GM21576 (cell line): ENCODE data around the gene GALNT2.

Experiments
- ATAC-seq: cut with Tn5 transposase; IDR thresholded peaks from one replicate; pipeline ENCODE4 v1.9.1; 2021; ENCODE audit warnings: mild to moderate bottlenecking, moderate library complexity; ENCODE audit not compliant: unreplicated experiment

GALNT2 gene

DNA sequence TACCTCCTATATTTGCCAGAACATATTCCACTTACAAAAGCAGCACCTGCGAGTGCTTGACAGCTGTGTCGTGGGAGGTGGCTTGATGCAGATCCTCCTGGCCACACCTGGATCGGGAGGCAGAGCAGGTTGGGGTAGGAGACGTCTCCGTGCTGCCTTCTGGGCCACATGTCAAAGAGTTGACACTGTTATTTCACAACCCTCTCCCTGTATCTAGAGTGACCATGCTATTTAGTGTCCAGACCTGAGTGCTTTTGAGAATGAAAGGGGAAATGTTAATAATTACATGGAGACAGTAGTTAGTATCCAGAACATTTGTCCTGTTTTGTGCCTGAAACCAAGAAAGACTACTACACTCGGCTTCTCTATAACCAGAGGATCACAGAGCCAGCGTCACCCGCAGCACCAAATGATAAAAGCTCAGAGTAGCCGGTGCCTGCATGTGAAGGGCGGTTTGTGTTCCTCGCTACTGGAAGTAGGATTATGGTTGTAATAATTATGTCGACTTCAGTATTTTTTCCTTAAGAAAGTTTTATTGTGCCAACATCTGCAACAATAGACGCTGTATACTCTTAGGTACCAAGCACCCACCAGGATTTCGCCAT, 77.1 kb downstream of the GALNT2 start:
- no peak for ATAC-seq

- no peak for ATAC-seq
These were observed 77.9 kb downstream of the GALNT2 start for GRCh38 chr1:230144758-230145504.

GRCh38 chr1:230145505-230145899, 78.5 kb downstream of the GALNT2 start:
- ATAC-seq, result no peak

GRCh38 chr1:230145953-230146476, 79.0 kb downstream of the GALNT2 start:
- no peak for ATAC-seq

- ATAC-seq, result no peak
These were observed 79.7 kb downstream of the GALNT2 start for GRCh38 chr1:230146709-230147108.

GRCh38 chr1:230147253-230148125, 80.5 kb downstream of the GALNT2 start:
- ATAC-seq, result no peak

DNA sequence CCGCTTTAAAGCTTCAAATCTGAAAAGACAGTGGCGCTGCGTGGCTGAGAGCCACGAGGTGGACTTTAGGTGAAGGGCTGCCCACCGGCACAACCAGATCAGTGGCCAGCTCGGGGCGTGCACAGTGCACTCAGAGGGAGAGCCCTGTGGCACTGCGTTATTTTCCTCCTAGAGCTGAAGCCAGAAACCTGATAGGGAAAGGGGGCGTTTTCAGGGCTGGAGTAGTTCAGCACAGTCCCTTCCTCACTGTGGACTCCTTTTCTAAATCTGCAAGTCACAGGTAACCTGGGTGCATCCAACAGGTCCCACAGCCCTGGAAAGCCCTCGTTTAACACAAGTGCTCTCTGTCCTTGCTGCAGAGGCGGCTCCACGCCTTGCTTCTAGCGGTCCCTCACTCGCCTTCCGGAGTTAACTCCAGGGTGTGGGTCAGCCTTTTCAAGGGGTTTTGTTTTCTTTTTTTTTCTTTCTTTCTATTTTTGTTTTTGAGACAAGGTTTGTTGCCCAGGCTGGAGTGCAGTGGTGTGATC, 81.2 kb downstream of the GALNT2 start:
- ATAC-seq, result no peak

- no peak for ATAC-seq
These were observed 81.9 kb downstream of the GALNT2 start for GRCh38 chr1:230148768-230149469.

- peak; percentile 62 for ATAC-seq
These were observed 82.9 kb downstream of the GALNT2 start for GRCh38 chr1:230149751-230150584.

DNA sequence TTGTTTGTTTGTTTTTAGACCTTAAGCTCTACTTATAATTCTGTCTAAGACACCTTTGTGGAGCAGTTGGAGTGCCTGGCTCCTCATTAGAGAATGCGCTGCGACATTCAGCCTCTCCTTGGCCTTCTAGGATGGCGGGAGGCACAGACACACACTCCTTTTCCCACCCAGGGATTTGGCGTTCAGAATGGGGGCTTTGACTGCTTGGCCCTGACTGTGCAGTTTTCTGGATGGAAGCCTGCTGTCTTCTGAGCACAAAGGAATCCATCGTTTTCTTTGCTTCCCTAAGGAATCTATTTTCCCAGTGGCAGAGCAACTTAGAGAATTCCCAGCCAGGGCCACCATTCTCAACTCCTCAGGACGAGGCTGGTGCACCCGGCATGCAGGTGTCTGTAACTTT, 83.6 kb downstream of the GALNT2 start:
- ATAC-seq, result no peak

GRCh38 chr1:230151924-230152468, 85.0 kb downstream of the GALNT2 start:
- no peak for ATAC-seq

DNA sequence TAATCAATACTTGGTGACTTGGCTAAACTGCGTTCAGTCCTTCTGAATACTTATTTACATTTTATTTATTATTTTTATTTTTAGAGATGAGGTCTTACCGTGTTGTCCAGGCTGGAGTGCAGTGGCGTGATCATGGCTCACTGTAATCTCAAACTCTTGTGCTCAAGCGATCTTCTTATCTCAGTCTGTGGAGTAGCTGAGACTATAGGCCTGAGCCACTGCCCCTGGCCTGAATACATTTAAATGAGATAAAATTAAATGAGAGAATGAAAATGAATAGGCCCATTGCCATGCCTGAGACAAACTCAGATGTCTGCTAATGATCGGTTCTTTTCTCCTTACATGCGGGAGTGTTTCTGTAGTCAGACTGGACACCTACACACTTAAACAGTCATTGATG, 86.0 kb downstream of the GALNT2 start:
- ATAC-seq, result no peak

DNA sequence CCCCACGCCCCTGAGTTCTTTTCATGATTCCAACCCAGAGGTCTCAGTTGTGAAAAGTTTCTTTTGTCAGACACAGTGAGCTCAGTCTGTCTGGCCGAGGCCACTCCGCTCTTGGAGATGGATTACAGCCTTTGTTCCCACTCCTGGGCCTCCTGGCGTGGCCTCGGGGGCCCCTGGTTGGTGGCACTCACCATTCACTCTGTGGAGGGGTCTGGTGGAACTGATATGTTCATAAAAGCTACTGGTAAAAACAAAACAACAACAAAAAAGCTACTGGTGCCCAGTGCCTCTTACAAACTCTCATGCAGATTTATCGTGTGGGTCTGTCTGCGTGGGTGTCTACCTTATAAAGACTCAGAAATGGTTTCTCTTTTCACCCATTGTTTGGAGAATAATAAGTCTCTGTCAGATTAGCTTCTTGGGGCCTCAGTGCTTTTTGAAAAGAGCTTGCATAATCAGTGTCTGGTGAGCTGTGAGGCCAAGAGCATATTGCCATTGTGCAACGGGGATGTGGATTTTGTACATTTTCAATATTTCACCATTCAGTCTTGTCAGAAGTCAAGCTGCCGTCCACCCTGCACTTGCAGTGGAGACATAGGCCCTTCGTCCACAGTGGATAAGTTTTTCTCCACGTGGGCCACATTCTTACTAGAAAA, 86.7 kb downstream of the GALNT2 start:
- no peak for ATAC-seq

GRCh38 chr1:230155021-230155420, 88.0 kb downstream of the GALNT2 start:
- no peak for ATAC-seq

GRCh38 chr1:230156068-230156467, 89.0 kb downstream of the GALNT2 start:
- no peak for ATAC-seq

DNA sequence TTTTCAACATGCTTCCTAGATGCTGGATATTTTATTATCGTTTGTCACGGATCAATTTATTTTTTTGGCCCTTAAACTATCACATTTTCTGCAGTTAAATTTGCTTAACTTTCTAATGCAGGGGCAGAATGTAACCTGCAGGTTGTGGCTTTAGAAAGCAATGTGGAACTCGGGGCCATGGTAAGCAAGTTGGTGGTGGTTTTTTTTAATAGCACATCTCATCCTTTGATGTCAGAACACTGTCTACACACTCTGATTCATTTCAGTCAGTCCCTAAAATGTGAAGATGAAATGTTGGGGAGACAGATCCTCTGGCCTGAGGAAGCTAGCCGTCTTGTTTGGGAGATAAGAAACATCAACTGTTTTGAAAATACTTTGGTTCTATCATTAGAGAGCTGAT, 89.5 kb downstream of the GALNT2 start:
- no peak for ATAC-seq

GRCh38 chr1:230157420-230158390, 90.7 kb downstream of the GALNT2 start:
- ATAC-seq, result no peak
